GM18951 (cell line): ENCODE data around the gene DMAC2L.
"Not testable (repeated sequence)": the region's sequence is repeated elsewhere in the genome, so short reads cannot be mapped to it uniquely, and the experiment has no call there.

Experiments
- POLR2A ChIP-seq: IDR thresholded peaks from 4 replicates; pipeline ENCODE4 v1.6.1; 2011; ENCODE audit warnings: mild to moderate bottlenecking; ENCODE audit not compliant: insufficient read length, insufficient read depth; ENCODE audit errors: extremely low read depth
- in situ Hi-C: fragments of 300-500 bp; cut with MboI; formaldehyde crosslinking; loops from one replicate; pipeline ENCODE4 v1.12.0; 2022; ENCODE audit warnings: low sequenced_read_pairs, mixed read lengths, inconsistent platforms; ENCODE audit not compliant: unreplicated experiment

Gene DMAC2L

DNA sequence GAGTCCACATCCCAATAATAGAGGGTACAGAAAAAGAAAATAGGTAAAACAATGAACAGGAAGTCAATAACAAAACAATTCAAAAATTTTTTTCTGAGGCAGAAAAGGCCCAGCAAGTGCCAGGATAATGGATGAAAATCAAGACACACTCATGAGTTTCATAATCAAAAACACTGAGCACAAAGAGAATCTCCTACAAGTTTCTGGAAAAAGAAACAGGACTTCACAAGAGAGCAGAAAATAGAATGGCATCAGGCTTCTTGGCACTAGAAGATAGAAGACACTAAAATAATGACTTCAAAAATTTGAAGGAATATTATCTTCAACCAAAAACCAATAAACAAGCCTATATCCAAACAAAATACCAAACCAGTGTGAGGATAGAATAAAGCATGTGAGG lies 36.8 kb downstream of the DMAC2L start:
- in situ Hi-C loops = loop anchor here (10.0 kb wide), 1 partner anchor 176 kb away; no protein-coding TSS in a partner anchor
- no peak for TF ChIP-seq POLR2A

DNA sequence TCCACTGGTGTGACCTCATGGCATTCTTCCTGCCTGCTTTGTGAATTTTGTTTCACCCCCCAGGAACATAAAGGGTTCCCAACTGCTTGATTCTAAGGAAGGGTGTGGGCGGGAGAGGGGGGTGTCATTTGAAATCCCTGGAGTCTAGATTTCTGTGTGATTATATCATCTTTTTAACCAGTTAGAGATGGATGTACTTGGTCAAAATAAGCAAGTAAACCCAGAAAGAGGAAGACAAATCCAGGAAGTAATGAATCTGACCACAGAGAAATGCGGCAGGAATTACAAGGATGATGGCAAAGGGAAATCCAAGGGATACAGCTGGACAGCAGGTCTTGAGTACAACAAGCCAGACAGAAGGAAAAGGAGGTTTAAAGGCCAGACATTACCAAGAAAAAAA lies 38.9 kb downstream of the DMAC2L start:
- in situ Hi-C loops = no loop called here
- no peak for TF ChIP-seq POLR2A

DNA sequence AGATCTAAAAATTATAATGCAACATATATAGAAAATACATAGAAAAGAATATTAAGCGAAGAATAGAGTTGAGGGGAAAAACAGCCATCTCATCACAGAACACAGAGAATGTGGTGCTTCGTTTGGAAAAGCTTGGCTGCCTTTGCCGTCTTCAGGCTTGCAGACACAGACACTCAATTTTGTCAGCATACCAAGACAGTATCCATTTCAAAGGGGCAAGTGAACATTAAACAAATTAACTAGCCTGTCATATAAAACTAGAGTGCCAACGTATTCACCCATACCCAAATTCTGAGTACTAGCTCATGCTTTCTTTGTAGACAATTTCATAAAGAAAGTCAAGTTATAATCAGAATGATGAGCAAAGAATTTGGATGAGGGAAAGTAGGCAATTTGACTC lies 40.5 kb downstream of the DMAC2L start:
- in situ Hi-C loops = no loop called here

DNA sequence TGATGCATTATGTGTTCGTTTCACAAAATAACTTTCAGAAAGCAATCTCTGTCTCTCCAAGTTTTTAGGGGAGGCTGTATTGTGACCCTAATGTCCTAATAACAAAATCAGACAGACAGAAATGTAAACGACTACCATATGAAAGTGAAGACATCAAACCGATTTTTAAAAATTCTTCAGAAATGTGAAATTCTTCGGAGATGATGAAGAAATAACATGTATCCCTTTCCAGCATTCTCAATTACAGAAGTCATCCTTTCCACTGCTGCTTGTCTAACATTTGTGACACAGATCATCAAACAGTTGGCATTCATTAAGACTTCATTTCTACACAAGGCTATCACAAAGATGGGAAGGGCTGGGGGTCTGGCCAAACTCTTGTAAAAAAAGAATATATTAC lies 41.0 kb downstream of the DMAC2L start:
- no peak for TF ChIP-seq POLR2A

More for the DNA sequence above, 40.5 kb downstream of the DMAC2L start:
- no peak for TF ChIP-seq POLR2A

DNA sequence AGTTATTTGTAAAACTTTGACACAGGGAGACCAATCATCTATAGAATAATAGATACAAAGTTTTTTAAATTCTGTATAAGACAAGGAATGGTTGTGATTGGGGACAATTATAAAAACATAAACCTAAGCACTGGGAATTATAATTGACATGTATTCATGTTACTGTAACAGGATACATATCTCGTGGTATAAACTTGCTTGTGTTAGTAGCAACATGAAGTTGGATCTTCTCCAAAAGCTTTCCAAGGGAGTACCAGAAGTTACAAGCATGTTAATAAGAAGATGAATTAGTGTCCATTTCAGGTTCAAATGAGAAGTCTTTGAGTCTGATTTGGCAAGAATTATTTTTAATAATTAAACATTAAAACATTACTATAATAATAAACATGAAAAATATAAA lies 42.4 kb downstream of the DMAC2L start:
- in situ Hi-C loops = no loop called here

More for the DNA sequence above, 41.0 kb downstream of the DMAC2L start:
- in situ Hi-C loops = no loop called here

DNA sequence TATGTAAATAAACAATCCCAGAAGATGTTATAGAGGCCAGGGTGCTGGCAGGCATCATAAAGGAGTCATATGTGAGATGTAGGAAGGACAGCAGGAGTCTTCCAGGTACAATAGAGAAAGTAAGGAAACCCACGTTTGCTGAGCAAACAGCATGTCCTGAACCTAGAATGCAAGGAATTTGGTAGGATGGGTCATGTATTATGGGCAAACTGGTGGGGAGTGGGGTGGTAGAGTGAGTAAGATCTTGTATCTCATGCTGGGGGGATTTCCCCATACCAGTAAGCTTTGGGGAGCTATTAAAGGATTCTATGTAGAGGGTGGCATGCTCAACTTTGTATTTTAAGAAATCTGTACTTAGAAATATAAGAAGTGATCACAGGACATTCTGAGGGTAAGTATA lies 43.6 kb downstream of the DMAC2L start:
- in situ Hi-C loops = no loop called here

More for the DNA sequence above, 42.4 kb downstream of the DMAC2L start:
- no peak for TF ChIP-seq POLR2A

DNA sequence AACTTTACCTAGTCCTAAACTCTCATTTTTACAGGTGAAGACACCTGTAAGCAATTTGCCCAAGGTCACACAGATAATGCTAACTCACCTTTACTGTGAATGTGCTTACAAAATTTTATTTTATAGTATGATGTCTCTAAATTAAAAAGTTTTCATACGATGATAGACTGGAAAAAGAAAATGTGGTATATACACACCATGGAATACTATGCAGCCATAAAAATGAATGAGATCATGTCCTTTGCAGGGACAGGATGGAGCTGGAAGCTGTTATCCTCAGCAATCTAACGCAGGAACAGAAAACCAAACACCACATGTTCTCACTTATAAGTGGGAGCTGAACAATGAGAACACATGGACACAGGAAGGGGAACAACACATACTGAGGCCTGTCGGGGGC lies 44.2 kb downstream of the DMAC2L start:
- in situ Hi-C loops = not testable (repeated sequence)

More for the DNA sequence above, 43.6 kb downstream of the DMAC2L start:
- TF ChIP-seq POLR2A = no peak

DNA sequence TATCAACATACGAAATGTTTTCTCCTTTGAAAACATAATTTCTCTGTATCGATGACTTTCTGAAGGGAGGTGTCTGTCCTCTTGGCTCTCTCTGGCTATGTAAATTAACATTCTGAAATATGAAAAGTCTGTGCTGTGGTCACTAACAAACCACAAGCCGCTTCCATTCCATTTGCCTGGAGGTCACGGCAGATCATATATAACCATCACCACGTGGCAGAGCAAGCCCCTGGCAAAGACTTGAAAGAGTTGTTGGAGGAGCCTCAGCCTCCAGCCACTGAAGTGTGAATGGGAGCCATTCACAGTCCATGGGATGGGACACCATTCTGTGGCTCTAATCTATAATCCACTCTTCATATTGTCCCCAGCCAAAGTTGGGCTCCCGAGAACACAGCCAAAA lies 45.0 kb downstream of the DMAC2L start:
- in situ Hi-C loops = no loop called here
- no peak for TF ChIP-seq POLR2A

DNA sequence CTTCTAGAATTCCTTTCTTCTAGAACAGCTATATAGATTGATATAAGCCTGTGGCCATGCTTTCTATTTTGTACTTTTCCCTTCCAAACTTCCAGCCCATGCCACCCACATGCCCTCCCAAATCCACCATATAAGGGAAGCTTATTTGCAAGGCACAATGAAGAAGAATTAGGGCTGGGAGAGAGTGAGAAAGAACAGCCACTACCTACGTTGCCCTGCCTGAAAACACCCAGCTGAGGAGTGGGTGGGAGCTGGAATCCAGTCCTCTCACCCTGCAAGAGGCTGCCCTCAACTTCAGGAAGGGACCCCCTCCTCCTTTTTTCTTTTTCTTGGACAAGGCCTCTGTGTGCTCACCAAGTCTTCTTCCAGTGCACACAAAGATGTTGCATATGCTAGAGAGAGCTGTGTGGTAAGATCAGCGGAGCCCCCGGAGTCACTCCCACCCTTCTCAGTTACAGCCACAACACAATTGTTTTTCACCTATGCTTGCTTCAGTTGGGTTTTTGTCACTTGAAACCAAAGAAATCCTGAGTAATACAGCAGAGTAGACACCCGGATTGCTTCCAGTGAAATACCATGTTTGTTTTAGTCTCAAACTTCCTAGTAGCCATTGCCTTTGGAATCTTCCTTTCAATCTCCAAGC lies 45.8 kb downstream of the DMAC2L start:
- in situ Hi-C loops = no loop called here
- TF ChIP-seq POLR2A = no peak

DNA sequence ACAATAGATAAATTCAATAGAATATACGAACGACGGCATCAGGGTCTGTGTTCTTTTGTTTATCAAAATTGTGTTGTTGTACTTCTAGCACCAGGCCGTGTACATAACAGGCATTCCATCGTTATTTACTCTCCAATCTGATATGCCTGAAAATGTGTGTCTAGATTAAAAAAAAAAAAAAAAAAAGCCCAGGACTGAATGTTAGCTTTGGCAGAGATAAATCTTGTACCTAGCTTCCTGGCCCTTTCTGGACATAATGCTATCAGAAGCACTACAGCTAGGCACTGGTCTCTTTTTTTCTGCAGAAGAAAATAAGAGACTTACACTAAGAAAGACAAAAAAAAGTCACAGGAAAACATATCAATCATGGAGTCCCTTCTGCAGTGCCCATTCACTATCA lies 47.5 kb downstream of the DMAC2L start:
- in situ Hi-C loops = no loop called here

DNA sequence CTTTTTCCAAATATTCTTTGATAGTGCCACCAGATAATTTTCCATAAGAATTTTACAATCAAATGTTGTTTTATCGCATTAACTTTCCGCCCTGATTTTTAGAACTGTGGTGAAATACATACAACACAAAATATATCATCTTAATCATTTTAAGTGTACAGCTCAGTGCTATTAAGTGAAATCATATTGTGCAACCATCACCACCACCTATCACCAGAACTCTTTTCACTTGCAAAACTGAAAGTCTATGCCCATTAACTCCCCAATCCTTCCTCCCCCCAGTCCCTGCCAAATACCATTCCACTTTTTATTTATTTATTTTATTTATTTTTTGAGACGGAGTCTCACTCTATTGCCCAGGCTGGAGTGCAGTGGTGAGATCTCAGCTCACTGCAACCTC lies 48.0 kb downstream of the DMAC2L start:
- no peak for TF ChIP-seq POLR2A

More for the DNA sequence above, 47.5 kb downstream of the DMAC2L start:
- TF ChIP-seq POLR2A = no peak

DNA sequence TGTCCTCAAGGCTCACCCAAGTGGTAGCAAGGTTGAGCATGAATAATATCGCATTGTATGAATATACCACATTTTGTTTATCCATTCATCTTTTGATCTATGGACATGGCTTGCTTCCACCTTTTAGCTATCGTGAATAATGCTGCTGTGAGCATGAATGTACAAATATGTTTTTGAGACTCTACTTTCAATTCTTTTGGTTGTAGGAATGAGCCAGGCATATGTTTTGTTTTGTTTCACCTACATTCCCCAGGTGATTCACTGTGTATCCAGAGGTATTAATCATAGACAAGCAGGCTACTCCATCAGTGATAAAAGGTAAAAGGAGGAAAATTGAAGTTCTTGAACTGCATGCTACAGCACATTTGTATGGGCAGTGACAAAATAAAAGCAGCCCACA lies 48.7 kb downstream of the DMAC2L start:
- no peak for TF ChIP-seq POLR2A

More for the DNA sequence above, 48.0 kb downstream of the DMAC2L start:
- in situ Hi-C loops = no loop called here

DNA sequence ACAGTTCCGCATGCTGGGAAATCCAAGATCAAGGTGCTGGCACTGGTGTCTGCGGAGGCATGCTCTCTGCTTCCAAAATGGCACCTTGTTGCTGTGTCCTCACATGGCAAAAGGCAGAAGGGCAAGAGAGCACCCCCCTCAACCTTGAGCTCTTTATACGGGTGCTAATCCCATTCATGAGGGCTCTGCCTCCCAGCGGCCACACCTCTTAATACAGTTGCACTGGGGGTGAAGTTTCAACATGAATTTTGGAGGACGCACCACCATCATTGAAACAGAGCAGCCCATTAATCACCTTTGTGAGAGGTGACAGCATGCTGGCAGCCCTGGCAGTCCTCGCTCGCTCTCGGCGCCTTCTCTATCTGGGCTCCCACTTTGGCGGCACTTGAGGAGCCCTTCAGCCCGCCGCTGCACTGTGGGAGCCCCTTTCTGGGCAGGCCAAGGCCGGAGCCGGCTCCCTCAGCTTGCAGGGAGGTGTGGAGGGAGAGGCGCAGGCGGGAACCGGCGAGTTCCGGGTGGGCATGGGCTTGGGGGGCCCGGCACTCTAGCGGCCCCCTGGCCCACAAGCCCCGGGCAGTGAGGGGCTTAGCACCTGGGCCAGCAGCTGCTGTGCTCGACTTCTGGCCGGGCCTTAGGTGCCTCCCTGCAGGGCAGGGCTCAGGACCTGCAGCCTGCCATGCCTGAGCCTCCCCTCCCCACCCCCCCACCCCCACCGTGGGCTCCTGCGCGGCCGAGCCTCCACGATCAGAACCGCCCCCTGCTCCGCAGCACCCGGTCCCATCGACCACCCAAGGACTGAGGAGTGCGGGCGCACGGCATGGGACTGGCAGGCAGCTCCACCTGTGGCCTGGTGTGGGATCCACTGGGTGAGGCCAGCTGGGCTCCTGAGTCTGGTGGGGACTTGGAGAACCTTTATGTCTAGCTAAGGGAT lies 49.6 kb downstream of the DMAC2L start:
- in situ Hi-C loops = not testable (repeated sequence)

More for the DNA sequence above, 48.7 kb downstream of the DMAC2L start:
- in situ Hi-C loops = no loop called here
